GM19193 (cell line): ENCODE data around the gene SH3BP4.

Experiments used
- POLR2A ChIP-seq: IDR thresholded peaks from 4 replicates; pipeline ENCODE4 v1.6.1; 2011; ENCODE audit not compliant: insufficient read depth, insufficient read length; ENCODE audit errors: extremely low read depth

Gene SH3BP4

DNA sequence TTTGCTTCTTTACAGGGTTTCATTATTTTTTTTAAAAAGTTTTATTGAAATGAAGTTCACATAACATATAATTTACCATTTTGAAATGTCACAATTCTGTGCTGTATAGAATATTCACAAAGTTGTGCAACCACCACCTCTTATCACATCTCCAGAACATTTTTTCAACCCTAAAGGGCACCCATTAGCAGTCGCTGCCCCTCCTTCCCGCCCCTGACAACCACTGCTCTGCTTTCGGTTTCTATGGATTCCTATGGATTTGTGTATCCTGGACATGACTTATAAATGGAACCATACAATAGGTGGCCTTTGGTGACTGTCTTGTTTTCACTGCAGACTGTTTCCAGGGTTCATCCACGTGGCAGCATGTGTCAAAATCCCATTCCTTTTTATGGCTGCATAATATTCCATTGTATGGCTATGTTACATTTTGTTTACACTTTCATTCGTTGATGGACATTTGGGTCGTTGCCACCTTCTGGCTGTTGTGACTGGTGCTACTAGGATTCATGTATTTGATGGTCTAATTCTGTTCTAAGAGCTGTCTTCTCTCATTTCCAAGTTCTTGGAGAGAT, 52.6 kb downstream of the SH3BP4 start:
- no peak for TF ChIP-seq POLR2A

DNA sequence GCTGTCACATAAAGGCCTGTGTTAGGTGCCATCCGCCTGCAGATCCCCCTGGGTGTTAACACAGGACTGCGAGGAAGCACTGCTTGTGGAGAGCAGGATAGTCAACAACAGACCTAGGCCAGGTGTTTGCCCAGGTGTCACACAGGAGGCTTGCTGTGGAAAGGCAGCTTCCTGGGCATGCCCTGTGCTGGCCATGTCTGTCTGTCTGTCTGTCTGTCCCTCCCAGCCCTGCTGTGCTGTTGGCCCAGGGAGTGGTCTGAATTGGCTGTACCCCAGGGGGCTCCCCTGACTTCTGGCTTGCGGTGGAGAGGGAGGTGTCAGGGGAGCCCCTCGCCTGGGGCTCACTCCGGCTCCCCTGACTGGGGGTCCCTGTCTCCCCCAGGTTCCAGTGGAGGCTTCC, 53.2 kb downstream of the SH3BP4 start:
- TF ChIP-seq POLR2A = no peak

DNA sequence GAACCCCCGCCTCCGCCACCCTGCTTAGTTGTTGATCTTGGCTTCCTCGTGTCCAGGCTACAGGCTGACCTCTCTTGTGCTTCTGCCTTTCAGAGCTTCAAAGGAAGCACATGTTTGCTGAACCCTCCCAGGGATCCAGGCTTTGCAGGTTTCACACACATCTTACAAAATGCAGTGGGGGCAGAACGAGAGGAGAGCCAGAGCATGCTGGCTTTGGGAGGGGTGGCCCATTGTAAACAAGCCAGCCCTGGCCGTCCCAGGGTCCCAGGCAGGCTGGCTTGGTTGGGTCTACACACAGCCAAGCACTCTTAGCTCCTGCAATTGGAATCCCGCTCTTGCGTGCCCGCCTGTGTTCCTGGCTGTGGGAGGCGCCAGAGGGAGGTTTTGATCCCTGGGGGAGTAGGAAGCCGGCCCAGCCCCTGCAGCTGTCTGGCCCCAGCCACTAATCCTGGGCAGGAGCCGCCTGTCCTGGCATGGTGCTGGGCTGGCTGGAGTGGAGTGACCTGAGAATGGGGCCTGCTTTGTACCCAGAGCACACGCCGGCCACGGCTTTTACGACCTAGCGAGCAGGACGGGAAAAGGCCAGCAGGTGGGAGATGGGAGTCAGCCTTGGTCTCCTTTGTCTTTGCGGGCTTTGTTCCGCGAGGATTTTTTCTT, 53.9 kb downstream of the SH3BP4 start:
- TF ChIP-seq POLR2A = no peak

DNA sequence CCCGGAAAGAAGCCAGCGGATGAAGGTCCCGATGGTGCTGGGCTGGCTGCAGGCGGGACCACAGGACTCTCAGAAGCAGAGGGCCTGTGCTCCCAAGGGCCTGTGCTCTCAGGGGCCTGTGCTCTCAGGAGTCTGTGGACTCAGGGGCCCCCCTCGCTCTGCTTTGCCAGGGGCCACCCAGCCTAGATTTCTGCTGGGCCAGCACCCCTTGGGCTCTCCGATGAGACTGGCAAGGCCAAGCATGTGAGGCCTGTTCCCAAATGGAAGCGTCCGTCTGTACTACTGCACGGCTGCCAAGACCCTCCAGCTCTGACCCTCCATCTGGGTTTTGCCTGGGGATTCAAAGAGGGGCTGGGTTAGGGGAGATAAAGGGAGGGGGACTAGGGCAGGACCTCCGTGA, 54.6 kb downstream of the SH3BP4 start:
- TF ChIP-seq POLR2A = no peak

DNA sequence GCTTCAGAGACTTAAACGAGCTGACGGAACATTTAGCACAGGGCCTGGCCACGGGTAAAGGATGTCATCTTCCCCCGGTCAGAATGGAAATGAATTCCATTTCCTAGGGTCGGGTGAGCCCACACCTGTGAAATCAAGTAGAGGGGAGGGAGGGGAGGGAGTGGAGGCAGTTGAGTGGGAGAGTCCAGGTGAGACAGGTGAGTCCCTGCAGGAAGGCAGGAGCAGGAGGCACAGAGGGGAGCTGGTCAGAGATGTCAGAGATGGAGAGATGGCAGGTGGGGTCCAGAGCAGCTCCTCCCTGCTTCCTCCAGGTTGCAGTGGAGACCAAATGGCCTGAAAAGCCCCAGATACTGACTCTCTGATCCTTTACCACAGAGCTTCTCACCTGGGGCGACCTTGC, 55.2 kb downstream of the SH3BP4 start:
- no peak for TF ChIP-seq POLR2A

DNA sequence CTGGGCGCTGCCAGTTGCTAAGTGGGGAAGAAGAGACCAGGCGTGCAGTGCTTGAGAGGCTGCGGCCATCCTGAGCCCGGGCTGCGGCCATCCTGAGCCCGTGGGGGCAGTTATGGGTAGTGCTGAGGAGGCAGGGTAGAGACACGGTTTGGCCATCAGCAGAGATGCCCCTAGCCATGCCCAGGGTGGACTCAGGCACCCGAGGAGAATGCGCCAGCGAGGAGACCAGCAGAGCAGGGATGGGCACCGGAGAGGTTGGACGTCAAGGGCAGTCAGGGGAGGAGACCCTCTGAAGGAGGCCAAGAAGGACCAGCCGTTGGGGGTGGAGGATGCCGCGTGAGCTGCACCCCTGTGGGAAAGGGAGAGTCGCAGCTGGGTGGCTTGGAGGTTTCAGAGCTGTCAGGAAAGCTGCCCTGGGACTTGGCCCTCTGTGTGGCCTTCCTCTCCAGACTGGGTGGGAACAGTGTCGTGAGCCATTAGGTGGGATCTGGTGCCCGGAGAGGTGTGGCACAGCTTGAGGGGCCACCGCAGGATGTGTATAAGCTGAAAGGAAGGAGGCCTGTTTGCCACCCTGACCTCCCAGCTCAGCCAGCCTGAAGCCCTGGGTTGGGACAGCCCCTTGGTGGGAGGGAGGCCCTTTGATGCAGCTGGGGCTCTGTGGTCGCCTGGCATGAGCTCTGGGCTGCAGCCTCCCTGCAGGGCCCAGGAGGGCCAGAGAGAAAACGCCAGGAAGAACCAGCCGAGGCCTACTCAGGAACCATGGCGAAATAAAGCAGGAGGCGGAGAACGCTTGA, 56.0 kb downstream of the SH3BP4 start:
- no peak for TF ChIP-seq POLR2A

GRCh38 chr2:235008584-235009044, 56.8 kb downstream of the SH3BP4 start:
- TF ChIP-seq POLR2A = no peak

DNA sequence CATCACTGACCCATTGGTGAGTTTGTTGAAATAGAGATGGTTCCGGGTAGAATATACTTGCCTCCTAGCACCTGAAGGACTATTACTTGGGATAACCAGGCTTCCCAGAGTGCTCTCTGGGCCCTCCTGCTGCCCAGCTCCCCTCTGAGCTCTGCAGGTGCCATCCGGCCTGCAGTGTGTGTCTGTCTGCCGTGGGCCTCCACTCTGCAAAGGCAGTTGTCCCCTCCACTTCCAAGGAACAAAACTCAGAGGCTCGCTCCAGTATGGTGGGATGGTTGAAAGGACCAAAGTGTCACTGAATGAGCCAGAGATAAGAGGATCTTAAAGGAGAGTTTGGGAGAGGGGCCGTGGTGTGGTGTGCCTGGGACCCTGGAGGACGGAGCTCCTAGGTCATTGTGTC, 57.3 kb downstream of the SH3BP4 start:
- no peak for TF ChIP-seq POLR2A

DNA sequence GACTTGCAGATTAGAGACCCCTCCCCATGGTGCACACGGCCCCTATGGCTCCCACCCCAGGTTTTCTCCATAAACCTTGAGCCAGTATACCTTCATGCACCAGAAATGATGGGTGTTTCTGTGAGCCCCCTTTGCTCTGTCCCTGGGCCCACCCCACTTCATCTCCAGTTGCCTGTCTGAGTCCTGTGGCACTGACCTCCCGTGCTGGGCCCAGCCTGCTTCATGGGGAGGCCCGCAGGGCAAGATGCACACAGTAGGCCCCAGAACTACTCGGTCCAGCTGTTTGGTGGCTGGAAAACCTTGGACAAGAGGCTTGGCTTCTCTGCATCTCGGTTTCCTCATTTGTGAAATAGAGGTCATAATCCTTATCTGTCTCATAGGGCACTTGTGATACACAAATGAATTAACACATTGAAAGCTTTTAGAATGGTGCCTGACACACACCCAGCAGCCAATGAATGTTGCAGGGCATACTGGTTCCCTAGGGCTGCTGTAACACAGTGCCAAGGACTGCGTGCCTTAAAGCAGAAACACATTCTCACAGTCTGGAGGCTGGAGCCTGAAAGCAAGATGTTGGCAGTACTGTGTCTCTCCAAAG, 58.4 kb downstream of the SH3BP4 start:
- TF ChIP-seq POLR2A = no peak

GRCh38 chr2:235011607-235011928, 59.8 kb downstream of the SH3BP4 start:
- no peak for TF ChIP-seq POLR2A

GRCh38 chr2:235011929-235012631, 60.3 kb downstream of the SH3BP4 start:
- no peak for TF ChIP-seq POLR2A

GRCh38 chr2:235017441-235017840, 65.6 kb downstream of the SH3BP4 start:
- no peak for TF ChIP-seq POLR2A

DNA sequence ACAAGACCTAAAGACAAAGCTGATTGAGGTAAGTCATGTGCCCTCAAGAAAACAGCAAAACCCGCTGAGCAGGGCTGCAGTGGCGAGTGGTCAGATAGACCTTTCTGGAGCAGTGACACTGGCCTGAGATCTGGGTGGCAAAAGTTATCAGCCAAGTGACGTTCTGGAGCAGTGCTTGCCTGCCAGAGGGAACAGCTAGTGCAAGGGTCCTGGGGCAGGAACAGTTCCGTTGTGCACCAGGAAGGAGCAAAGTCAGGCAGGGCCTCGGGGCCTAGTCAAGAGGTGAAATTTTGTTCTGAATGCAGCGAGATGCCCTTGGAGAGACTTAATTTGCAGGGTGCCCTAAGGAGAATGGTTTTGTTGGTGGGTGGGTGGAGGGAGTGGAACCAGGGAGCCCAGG, 67.0 kb downstream of the SH3BP4 start:
- no peak for TF ChIP-seq POLR2A

DNA sequence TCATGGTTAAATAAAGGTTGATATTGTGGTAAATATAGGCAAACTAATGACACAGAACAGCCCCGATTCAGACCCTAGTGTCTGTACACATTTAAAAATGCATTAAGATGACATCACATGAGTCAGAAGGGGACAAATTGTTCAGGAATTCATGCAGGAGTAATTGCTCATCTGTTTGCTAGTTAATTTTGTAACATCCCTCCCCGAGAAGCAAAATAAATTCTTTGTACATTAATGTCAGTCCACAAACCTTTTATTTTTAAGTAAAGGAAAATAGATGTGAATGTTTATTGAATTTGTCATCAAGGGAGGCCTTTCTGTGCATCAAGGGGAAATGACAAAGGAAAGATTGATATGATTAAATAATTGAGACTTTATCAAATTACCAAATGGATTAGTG, 69.9 kb downstream of the SH3BP4 start:
- TF ChIP-seq POLR2A = no peak

GRCh38 chr2:235024191-235024860, 72.5 kb downstream of the SH3BP4 start:
- TF ChIP-seq POLR2A = no peak
